NCI-H2196 treated with DMSO at 0.1 percent for 48 hours (cell line): ENCODE measurements around the gene CDS1.
"Not testable (repeated sequence)": the region's sequence is repeated elsewhere in the genome, so short reads cannot be mapped to it uniquely, and the experiment has no call there.

Experiments used
- DNase-seq: peaks from one replicate; lab custom pipeline; 2025; ENCODE audit not compliant: unreplicated experiment; lab: John Stamatoyannopoulos, UW

Gene CDS1

DNA sequence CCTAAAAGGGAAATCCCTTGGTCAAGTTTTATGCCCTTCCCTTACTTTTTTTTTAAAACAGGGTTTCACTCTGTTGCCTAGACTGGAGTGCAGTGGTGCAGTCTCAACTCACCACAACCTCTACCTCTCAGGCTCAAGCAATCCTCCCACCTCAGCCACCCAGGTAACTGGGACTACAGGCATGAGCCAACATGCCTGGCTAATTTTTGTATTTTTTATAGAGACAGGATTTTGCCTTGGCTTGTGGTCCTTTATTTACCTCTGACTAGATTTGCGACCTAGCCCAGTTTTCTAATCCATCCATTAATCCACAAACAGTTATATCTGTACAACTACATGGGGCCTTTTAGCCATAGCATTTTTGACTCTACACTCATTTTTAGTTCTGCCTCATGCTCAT lies 23.7 kb downstream of the CDS1 start:
- no peak for DNase-seq

DNA sequence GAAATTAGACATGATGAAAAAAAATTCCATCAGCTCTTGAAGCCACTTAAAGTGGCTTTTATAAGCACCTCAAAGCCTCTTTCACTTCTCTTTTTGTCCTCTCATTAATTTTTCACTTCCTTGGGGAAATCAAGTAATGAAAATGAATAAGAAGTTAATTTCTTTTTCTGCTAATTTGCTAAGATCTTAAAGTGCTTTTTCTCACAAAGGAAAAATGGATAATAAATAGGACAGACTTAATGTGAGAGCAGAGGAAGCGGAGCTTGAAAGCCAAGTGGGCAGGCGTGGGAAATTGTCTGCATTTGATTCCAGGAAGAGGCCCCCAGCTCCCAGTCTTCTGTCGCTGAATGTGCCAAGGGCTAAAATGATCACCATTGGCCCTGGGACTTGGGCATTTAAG lies 28.6 kb downstream of the CDS1 start:
- no peak for DNase-seq

DNA sequence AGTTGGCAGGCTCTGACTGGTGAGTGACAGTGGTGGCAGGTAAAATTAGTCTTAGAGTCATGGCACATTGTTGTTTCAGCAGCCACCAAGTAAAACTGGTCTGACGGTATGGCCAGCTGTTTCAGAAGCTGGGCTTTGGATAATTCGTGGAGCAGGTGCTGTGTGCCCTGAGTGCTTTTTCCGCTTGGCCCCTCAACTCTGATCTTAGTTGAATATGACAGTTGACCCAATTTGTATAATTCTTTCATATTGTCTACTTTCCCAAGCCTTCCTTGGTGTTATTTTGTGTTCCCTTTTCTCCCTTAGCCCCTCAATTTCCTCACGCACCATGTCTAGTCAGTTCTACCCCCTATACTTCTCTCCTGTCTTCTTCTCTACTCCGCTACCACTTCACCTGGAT lies 32.0 kb downstream of the CDS1 start:
- DNase-seq, result no peak

DNA sequence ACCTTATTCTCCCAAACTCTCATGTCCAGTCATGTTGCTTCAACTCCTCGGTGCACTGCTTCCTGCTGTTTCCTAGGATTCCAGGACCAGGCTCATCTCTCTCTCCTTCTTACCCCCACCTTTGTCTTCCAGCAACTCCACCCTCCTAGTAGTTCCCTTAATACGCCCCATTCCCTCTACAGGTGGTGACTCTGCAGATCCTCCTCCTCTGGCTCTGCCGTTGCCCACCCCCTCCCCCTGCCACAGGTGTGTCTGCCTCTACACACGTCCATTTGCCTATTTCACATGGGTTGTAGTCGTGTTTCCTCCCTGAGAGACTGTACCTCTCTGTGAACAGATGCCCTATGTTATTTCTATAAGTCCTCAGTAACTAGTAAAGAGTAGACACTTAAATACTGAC lies 32.4 kb downstream of the CDS1 start:
- DNase-seq, result no peak

- DNase-seq, result no peak
Measured at GRCh38 chr4:84622959-84623358, 40.0 kb downstream of the CDS1 start.

DNA sequence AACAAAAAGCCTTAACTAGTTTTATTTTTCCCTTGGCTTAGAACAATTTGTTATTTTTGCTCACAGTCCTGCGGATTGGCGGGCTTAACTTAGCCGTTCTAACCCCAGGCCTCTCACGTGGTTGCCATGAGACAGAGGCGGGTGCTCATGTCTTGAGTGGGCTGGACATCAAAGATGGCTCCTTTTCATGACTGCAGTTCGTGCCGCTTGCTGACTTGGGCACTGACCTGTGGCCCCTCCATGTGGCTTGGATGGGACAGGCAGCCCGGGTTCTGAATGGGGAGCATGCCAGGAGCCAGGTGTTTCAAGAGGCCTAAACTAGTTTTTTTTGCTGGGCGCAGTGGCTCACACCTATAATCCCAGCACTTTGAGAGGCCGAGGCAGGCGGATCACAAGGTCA lies 40.7 kb downstream of the CDS1 start:
- no peak for DNase-seq

DNA sequence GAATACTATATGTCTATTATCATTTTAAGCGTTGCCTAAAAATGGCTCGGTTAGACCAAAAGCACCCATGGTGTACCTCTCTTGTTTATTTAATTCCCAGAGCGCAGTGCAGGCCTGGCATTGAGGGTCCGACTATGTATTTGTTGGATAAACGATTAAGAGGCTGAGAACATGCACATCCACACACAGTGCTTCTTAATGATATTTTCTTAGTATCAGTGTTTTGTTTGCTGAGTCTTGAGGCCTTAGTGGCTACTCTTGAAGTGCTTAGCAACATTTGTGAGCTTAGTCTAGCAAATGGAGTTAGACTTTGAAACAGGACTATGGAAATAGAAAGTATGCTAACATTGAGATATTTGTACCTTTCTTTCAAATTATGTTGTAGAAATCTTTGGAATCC lies 43.7 kb downstream of the CDS1 start:
- DNase-seq, result no peak

DNA sequence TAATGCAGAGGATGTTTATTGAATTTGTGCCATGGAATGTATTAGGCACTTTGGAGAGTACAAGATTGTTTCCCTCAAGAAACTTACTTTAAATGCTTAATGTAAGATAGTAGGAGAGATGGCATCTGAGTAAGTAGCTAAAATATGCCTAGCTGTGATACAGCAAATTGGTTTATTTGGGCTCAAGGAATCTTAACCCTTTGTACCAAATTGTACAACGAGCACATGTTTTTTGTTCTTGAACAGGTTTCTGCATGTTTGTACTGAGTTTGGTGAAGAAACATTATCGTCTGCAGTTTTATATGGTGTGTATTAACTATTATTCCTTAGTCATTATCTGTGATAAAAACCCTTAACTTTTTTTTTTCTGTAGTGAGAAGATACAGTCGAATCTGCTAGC lies 48.6 kb downstream of the CDS1 start:
- no peak for DNase-seq

- no peak for DNase-seq
Measured at GRCh38 chr4:84632092-84632491, 49.2 kb downstream of the CDS1 start.

DNA sequence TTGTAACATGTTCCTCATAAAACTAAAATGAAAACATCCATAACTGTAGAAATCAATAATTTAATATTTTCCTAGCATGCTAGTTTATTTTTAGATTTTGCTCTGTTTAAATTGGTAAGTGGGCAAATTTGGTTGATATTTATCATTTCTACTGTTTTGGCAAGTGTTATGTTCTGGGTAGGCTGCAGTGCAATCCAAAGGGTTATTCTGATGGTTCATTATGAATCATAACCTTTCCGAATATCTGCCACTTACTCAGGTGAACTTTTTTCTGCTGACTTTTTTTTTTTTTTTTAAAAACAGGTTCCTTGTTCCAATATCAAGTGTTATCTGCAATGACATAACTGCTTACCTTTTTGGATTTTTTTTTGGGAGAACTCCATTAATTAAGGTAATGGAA lies 52.0 kb downstream of the CDS1 start:
- DNase-seq, result no peak

GRCh38 chr4:84638092-84638491 lies 55.2 kb downstream of the CDS1 start:
- DNase-seq, result no peak

- no peak for DNase-seq
Measured at GRCh38 chr4:84639145-84639544, 56.2 kb downstream of the CDS1 start.

GRCh38 chr4:84644087-84644486 lies 61.2 kb downstream of the CDS1 start:
- DNase-seq, result no peak

GRCh38 chr4:84647312-84647884 lies 64.5 kb downstream of the CDS1 start:
- DNase-seq, result no peak

GRCh38 chr4:84648178-84648577 lies 65.3 kb downstream of the CDS1 start:
- DNase-seq, result no peak

GRCh38 chr4:84648863-84649647 lies 66.1 kb downstream of the CDS1 start:
- no peak for DNase-seq

DNA sequence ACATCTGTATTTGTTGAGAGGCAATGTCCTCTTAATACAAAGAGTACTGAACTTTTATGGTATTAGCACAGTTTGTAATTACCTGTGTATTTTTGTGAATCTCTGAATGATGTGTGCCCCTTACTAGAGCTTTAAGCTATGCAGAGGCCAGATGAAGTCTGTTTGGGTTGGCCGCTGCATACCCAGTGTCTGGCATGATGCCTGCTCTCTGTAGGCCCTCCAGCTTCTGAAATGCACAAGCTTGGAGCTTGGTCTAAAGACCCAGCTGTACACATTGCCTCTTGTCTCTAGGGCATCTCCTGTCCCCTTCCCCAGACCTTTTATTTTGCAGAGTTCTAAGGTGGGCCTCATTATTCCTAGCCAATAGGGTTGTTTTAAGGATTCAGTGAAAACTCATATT lies 68.6 kb downstream of the CDS1 start:
- DNase-seq, result no peak

GRCh38 chr4:84652478-84652877 lies 69.6 kb downstream of the CDS1 start:
- DNase-seq, result no peak

- DNase-seq, result no peak
Measured at GRCh38 chr4:84660606-84661005, 77.7 kb downstream of the CDS1 start.

GRCh38 chr4:84661191-84661939 lies 78.4 kb downstream of the CDS1 start:
- DNase-seq, result no peak

DNA sequence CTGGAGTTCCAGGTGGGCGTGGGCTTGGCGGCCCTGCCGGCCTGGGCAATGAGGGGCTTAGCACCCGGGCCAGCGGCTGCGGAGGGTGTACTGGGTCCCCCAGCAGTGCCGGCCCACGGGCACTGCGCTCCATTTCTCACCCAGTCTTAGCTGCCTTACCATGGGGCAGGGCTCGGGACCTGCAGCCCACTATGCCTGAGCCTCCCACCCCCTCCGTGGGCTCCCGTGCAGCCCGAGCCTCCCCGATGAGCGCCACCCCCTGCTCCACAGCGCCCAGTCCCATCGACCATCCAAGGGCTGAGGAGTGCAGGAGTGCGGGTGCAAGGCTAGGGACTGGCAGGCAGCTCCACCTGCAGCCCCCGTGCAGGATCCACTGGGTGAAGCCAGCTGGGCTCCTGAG lies 81.8 kb downstream of the CDS1 start:
- not testable (repeated sequence) for DNase-seq

- DNase-seq, result no peak
Measured at GRCh38 chr4:84666439-84666838, 83.5 kb downstream of the CDS1 start.
